Measurements from ENCODE around the gene VASH1. TPM values are rescaled to one million over a fixed set of nuclear protein-coding genes. Genes with fewer than 3 reads are reported as not detected.

The VASH1 gene
- total and polyA plus RNA-seq, 2 of the 13 experiments (the other 11 are each of a cell fraction or from before 2014, with no cell fraction given): 0.11 to 0.24 TPM

DNA sequence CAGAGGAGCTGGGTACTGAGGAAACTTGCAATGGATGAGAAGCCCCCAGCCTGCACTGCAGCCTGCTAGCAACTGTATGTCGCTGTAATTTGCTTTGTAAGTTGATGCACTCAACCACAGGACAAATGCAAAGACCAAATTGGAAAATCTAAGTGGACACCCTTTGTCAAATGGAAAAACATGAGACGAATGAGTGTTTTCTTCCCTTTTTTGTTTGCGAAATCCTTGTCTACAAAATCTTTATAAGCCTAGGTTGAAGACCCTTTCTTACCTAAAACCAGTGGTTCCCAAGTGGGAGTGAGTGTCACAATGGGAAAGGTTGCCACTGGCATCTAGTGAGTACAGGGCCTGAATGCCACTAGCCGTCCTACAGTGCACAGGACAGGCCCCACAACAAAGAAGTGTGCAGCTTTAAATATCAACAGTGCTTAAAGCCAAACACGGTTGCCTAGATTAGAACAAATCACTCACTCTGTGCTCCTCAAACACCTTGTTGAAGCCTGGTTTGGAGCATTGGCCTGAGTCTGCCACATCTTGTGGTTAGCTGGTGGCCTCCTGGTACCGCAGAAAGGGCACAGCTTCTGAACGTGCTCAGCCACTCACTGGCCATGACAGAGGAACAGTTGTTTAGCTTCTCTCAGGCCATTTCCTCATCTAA, 7.6 kb upstream of the VASH1 start (continued):
- TF ChIP-seq ZBTB4 (CRISPR knock-in tag; IDR thresholded peaks at IDR 0.05; ENCODE audit: borderline replicate concordance) (no peak), ZNF496 (CRISPR knock-in tag; IDR thresholded peaks at IDR 0.05; ENCODE audit: insufficient replicate concordance) (no peak), ZNF124 (CRISPR knock-in tag; IDR thresholded peaks at IDR 0.05) (no peak), SNAPC2 (CRISPR knock-in tag; IDR thresholded peaks at IDR 0.05) (no peak), HBP1 (CRISPR knock-in tag; IDR thresholded peaks at IDR 0.05; ENCODE audit: low read depth) (no peak), NFE2L1 (CRISPR knock-in tag; IDR thresholded peaks at IDR 0.05; ENCODE audit: borderline replicate concordance) (no peak)
- TF ChIP-seq, protein P1, sequence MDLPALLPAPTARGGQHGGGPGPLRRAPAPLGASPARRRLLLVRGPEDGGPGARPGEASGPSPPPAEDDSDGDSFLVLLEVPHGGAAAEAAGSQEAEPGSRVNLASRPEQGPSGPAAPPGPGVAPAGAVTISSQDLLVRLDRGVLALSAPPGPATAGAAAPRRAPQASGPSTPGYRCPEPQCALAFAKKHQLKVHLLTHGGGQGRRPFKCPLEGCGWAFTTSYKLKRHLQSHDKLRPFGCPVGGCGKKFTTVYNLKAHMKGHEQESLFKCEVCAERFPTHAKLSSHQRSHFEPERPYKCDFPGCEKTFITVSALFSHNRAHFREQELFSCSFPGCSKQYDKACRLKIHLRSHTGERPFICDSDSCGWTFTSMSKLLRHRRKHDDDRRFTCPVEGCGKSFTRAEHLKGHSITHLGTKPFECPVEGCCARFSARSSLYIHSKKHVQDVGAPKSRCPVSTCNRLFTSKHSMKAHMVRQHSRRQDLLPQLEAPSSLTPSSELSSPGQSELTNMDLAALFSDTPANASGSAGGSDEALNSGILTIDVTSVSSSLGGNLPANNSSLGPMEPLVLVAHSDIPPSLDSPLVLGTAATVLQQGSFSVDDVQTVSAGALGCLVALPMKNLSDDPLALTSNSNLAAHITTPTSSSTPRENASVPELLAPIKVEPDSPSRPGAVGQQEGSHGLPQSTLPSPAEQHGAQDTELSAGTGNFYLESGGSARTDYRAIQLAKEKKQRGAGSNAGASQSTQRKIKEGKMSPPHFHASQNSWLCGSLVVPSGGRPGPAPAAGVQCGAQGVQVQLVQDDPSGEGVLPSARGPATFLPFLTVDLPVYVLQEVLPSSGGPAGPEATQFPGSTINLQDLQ (CRISPR knock-in tag; IDR thresholded peaks at IDR 0.05): no peak
